ENCODE data around the gene BEST1.

BEST1 gene

GRCh38 chr11:61928606-61929005 is 21.5 kb upstream of the BEST1 start:
- TF ChIP-seq YY1 (IDR thresholded peaks at IDR 0.05; ENCODE audit: low read depth) (no peak), ZBTB7A (IDR thresholded peaks at IDR 0.05; ENCODE audit: low read depth) (no peak), EP300 (IDR thresholded peaks at IDR 0.05; ENCODE audit: borderline replicate concordance) (no peak), MAX (IDR thresholded peaks at IDR 0.05) (no peak), CEBPB (IDR thresholded peaks at IDR 0.05) (no peak), NFIC (IDR thresholded peaks at IDR 0.05) (no peak), FOXM1 (IDR thresholded peaks at IDR 0.05; ENCODE audit: borderline replicate concordance, low read depth) (no peak)

DNA sequence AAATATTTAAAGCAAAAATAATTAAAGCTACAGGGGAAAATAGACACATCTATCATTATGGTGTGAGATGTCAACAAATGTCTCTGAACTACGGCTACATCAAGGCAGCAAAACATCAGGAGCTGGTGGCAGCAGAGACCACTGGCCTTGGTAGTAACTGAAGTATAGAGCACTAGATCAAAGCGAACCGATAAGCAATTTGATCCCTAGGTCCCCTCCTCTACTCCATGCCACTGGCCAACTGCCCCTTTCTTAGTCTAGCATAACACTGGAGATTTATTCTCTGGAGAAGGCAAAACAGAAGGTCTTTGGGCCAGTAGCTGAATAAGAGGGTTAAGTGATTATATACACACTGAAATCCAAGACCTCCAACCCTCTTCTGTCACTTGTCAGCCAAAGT is 19.2 kb upstream of the BEST1 start:
- no peak for TF ChIP-seq USF1 (IDR thresholded peaks at IDR 0.05)
- no peak for TF ChIP-seq EP300 (IDR thresholded peaks at IDR 0.05; ENCODE audit: borderline replicate concordance)
- TF ChIP-seq FOXM1 (IDR thresholded peaks at IDR 0.05; ENCODE audit: borderline replicate concordance, low read depth): no peak
- no peak for TF ChIP-seq YY1 (IDR thresholded peaks at IDR 0.05; ENCODE audit: low read depth)
- TF ChIP-seq, protein P1, sequence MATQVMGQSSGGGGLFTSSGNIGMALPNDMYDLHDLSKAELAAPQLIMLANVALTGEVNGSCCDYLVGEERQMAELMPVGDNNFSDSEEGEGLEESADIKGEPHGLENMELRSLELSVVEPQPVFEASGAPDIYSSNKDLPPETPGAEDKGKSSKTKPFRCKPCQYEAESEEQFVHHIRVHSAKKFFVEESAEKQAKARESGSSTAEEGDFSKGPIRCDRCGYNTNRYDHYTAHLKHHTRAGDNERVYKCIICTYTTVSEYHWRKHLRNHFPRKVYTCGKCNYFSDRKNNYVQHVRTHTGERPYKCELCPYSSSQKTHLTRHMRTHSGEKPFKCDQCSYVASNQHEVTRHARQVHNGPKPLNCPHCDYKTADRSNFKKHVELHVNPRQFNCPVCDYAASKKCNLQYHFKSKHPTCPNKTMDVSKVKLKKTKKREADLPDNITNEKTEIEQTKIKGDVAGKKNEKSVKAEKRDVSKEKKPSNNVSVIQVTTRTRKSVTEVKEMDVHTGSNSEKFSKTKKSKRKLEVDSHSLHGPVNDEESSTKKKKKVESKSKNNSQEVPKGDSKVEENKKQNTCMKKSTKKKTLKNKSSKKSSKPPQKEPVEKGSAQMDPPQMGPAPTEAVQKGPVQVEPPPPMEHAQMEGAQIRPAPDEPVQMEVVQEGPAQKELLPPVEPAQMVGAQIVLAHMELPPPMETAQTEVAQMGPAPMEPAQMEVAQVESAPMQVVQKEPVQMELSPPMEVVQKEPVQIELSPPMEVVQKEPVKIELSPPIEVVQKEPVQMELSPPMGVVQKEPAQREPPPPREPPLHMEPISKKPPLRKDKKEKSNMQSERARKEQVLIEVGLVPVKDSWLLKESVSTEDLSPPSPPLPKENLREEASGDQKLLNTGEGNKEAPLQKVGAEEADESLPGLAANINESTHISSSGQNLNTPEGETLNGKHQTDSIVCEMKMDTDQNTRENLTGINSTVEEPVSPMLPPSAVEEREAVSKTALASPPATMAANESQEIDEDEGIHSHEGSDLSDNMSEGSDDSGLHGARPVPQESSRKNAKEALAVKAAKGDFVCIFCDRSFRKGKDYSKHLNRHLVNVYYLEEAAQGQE (IDR thresholded peaks at IDR 0.05; ENCODE audit: low read depth): no peak

DNA sequence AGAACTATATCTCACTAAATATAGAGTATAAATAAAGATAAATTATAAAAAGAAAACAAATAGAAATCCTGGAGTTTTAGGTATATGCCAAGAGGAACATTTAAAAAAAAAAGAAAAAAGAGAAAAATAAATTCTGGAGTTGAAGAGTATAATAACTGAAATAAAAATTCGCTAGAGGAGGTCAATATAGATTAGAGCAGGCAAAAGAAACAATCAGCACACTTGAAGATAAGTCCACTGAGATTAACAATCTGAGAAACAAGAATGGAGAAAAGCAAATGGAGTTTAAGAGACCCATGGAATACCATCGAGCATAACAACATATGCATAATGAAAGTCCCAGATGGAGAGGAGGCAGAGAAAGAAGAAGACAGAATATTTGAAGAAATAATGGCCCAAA is 14.3 kb upstream of the BEST1 start:
- TF ChIP-seq MAX (IDR thresholded peaks at IDR 0.05) (no peak), NFIC (IDR thresholded peaks at IDR 0.05) (no peak), ZBTB7A (IDR thresholded peaks at IDR 0.05; ENCODE audit: low read depth) (no peak), EP300 (IDR thresholded peaks at IDR 0.05; ENCODE audit: borderline replicate concordance) (no peak), CEBPB (IDR thresholded peaks at IDR 0.05) (no peak), YY1 (IDR thresholded peaks at IDR 0.05; ENCODE audit: low read depth) (no peak), RAD21 (IDR thresholded peaks at IDR 0.05; ENCODE audit: low read depth) (no peak), TEAD4 (IDR thresholded peaks at IDR 0.05) (no peak)
- TF ChIP-seq, protein P1 (IDR thresholded peaks at IDR 0.05; ENCODE audit: low read depth): no peak

GRCh38 chr11:61940466-61940865 is 9.7 kb upstream of the BEST1 start:
- no peak for TF ChIP-seq USF1 (IDR thresholded peaks at IDR 0.05)
- TF ChIP-seq, protein P1 (IDR thresholded peaks at IDR 0.05; ENCODE audit: low read depth): no peak
- TF ChIP-seq ZBTB7A (IDR thresholded peaks at IDR 0.05; ENCODE audit: low read depth): no peak
- TF ChIP-seq FOXM1 (IDR thresholded peaks at IDR 0.05; ENCODE audit: borderline replicate concordance, low read depth): no peak
- TF ChIP-seq TEAD4 (IDR thresholded peaks at IDR 0.05): no peak
- TF ChIP-seq RAD21 (IDR thresholded peaks at IDR 0.05; ENCODE audit: low read depth): no peak
- TF ChIP-seq CREB1 (IDR thresholded peaks at IDR 0.05; ENCODE audit: low read depth): no peak
- no peak for TF ChIP-seq EP300 (IDR thresholded peaks at IDR 0.05; ENCODE audit: borderline replicate concordance)
- TF ChIP-seq MAX (IDR thresholded peaks at IDR 0.05): no peak
- no peak for TF ChIP-seq NFIC (IDR thresholded peaks at IDR 0.05)
- no peak for TF ChIP-seq TAF1 (IDR thresholded peaks at IDR 0.05; ENCODE audit: low read depth)
- no peak for TF ChIP-seq EGR1 (IDR thresholded peaks at IDR 0.05)
- TF ChIP-seq CEBPB (IDR thresholded peaks at IDR 0.05): no peak
- TF ChIP-seq YY1 (IDR thresholded peaks at IDR 0.05; ENCODE audit: low read depth): no peak

DNA sequence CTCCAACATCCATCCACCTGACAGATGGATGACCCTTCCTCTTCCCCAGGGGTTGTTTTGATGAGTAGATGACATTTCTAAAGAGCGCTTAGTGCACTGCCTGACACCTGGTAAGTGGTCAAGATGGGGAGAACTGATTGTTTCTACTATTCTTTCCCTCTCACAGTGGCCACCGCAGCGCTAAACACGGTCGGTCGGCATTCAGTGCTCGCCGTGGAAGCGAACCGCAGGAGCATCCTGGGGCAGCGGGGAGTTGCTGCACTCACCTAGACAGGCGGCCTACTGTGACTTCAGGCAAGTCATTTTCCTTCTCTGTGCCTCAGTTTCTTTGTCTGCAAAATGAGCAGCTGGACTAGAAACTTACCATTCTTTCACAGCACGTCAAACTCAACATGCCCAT is 5.0 kb upstream of the BEST1 start:
- TF ChIP-seq ZBTB7A (IDR thresholded peaks at IDR 0.05; ENCODE audit: low read depth) (no peak), CEBPB (IDR thresholded peaks at IDR 0.05) (no peak), USF1 (IDR thresholded peaks at IDR 0.05) (no peak), NFIC (IDR thresholded peaks at IDR 0.05) (no peak), FOXM1 (IDR thresholded peaks at IDR 0.05; ENCODE audit: borderline replicate concordance, low read depth) (no peak), MAX (IDR thresholded peaks at IDR 0.05) (no peak), YY1 (IDR thresholded peaks at IDR 0.05; ENCODE audit: low read depth) (no peak), EGR1 (IDR thresholded peaks at IDR 0.05) (no peak), TEAD4 (IDR thresholded peaks at IDR 0.05) (no peak), EP300 (IDR thresholded peaks at IDR 0.05; ENCODE audit: borderline replicate concordance) (no peak), RAD21 (IDR thresholded peaks at IDR 0.05; ENCODE audit: low read depth) (no peak), CREB1 (IDR thresholded peaks at IDR 0.05; ENCODE audit: low read depth) (no peak), TCF12 (IDR thresholded peaks at IDR 0.05; ENCODE audit: low read depth) (no peak), TAF1 (IDR thresholded peaks at IDR 0.05; ENCODE audit: low read depth) (no peak)
- TF ChIP-seq, protein P1 (IDR thresholded peaks at IDR 0.05; ENCODE audit: low read depth): no peak
